Measurements from ENCODE around the gene ESRP2.

The ESRP2 gene

DNA sequence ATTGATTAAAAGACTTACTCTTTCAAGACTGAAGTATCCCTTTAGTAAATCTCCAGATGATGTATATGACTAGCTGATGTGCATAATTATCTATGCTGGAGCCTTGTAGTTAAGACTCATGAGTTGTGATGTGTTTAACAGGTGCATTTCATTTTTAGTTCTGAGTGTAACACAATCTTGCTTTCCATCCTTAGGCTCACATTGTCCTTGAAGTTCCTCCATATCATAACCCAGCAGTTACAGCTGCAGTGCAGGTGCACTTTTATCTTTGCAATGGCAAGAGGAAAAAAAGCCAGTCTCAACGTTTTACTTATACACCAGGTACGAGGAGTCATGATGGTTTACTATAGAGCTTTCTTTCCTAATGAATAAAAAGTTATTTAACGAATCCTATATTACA, 52.9 kb downstream of the ESRP2 start:
- no peak for TF ChIP-seq POLR2A (IDR thresholded peaks at IDR 0.05; ENCODE audit: extremely low read depth, insufficient read length)
- no peak overlapping the region for H3K4me3 ChIP-seq (ENCODE audit: low read depth, low read length)

DNA sequence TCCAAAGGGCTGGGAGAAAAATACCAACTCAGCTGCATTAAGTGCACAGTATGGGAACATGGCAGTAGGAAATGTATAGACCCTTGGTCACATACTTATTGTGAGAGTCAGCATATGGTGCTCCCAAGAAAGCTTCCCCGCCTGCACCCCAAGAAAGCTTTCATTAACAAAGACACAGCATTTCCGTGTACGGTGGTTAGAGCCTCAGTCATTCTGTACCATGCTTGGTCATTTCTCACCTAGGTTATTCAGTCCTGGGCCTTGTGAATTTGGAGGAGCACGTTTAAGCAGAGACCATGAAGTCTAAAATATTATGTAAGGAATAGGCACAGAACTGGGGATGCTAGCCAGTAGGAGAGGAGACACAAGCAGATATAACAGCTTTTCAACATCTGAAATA, 56.1 kb downstream of the ESRP2 start:
- TF ChIP-seq, protein P1, sequence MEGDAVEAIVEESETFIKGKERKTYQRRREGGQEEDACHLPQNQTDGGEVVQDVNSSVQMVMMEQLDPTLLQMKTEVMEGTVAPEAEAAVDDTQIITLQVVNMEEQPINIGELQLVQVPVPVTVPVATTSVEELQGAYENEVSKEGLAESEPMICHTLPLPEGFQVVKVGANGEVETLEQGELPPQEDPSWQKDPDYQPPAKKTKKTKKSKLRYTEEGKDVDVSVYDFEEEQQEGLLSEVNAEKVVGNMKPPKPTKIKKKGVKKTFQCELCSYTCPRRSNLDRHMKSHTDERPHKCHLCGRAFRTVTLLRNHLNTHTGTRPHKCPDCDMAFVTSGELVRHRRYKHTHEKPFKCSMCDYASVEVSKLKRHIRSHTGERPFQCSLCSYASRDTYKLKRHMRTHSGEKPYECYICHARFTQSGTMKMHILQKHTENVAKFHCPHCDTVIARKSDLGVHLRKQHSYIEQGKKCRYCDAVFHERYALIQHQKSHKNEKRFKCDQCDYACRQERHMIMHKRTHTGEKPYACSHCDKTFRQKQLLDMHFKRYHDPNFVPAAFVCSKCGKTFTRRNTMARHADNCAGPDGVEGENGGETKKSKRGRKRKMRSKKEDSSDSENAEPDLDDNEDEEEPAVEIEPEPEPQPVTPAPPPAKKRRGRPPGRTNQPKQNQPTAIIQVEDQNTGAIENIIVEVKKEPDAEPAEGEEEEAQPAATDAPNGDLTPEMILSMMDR (IDR thresholded peaks at IDR 0.05; ENCODE audit: low read depth, low read length), result no peak
- no peak for TF ChIP-seq MYC (IDR thresholded peaks at IDR 0.05; ENCODE audit: low read depth, low read length)
- no peak for TF ChIP-seq POLR2A (IDR thresholded peaks at IDR 0.05; ENCODE audit: extremely low read depth, insufficient read length)
- TF ChIP-seq, protein P2, sequence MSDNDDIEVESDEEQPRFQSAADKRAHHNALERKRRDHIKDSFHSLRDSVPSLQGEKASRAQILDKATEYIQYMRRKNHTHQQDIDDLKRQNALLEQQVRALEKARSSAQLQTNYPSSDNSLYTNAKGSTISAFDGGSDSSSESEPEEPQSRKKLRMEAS (IDR thresholded peaks at IDR 0.05; ENCODE audit: low read depth, low read length), result no peak
- H3K4me3 ChIP-seq (ENCODE audit: low read depth, low read length), result no peak overlapping the region
- no peak for DNase-seq (ENCODE audit: low read depth)

More for the DNA sequence above, 52.9 kb downstream of the ESRP2 start:
- no peak for DNase-seq (ENCODE audit: low read depth)

DNA sequence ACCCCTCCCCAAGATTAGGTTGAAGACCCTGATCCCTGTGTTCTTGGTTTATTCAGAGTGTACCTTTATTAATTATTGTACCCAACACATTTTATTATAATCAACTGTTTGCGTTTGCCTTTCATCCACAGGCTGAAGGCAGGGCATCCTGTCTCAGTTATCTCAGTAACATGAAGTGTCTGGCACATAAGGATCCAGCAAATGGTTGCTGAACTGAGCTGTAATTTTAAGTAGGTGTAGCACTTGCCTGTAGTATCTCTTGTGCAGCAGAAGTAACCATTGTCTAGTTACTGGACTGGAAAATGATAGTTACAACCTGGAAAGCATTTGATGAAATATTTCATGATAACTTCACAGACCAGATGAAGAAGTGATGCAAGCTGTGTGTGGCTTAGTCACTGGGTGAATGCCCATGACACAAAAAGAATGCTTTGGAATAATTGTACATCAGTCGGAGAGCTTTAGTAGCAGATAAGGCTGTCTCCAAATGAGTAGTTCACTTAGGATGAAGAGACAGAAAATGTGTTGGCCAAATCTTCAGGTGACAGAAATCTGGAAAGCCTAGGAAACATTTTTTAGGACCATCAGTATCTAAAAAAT, 56.6 kb downstream of the ESRP2 start:
- DNase-seq (ENCODE audit: low read depth), result no peak
- H3K4me3 ChIP-seq (ENCODE audit: low read depth, low read length), result no peak overlapping the region
- TF ChIP-seq, protein P1 (IDR thresholded peaks at IDR 0.05; ENCODE audit: low read depth, low read length), result no peak
- TF ChIP-seq, protein P2 (IDR thresholded peaks at IDR 0.05; ENCODE audit: low read depth, low read length), result no peak
- TF ChIP-seq POLR2A (IDR thresholded peaks at IDR 0.05; ENCODE audit: extremely low read depth, insufficient read length) (no peak), MYC (IDR thresholded peaks at IDR 0.05; ENCODE audit: low read depth, low read length) (no peak)

Data from NB4 (cell line).